HUES64 (cell line): ENCODE measurements around the gene CCRL2.

Source experiments
- H3K27ac ChIP-seq: 2 replicates; pipeline ENCODE4 v1.7.0; 2013; ENCODE audit warnings: low read depth, low read length, inconsistent platforms
- H3K27me3 ChIP-seq: 2 replicates; pipeline ENCODE4 v1.6.1; 2013; ENCODE audit warnings: mild to moderate bottlenecking, low read length; ENCODE audit not compliant: insufficient read depth
- H3K36me3 ChIP-seq: 2 replicates; pipeline ENCODE4 v1.6.1; 2013; ENCODE audit warnings: mild to moderate bottlenecking, low read length; ENCODE audit not compliant: insufficient read depth
- H3K4me1 ChIP-seq: 2 replicates; pipeline ENCODE4 v1.6.1; 2013; ENCODE audit warnings: mild to moderate bottlenecking, low read length, moderate library complexity; ENCODE audit not compliant: insufficient read depth
- H3K4me3 ChIP-seq: 2 replicates; pipeline ENCODE4 v1.5.1; 2013; ENCODE audit warnings: mild to moderate bottlenecking, low read length, moderate library complexity
- H3K9ac ChIP-seq: 2 replicates; pipeline ENCODE4 v1.6.1; 2013; ENCODE audit warnings: mild to moderate bottlenecking, low read depth, low read length
- H3K9me3 ChIP-seq: 2 replicates; pipeline ENCODE4 v1.6.1; 2013; ENCODE audit warnings: low read depth, low read length; ENCODE audit not compliant: insufficient read depth
- WGBS: fragments of 150-250, 120-280 bp; methylation state at CpG from one replicate; pipeline ENCODE4 v1.1.7; 2013; ENCODE audit warnings: missing lambda C conversion rate; 5-methylcytosine and 5-hydroxymethylcytosine counted together

Gene CCRL2

DNA sequence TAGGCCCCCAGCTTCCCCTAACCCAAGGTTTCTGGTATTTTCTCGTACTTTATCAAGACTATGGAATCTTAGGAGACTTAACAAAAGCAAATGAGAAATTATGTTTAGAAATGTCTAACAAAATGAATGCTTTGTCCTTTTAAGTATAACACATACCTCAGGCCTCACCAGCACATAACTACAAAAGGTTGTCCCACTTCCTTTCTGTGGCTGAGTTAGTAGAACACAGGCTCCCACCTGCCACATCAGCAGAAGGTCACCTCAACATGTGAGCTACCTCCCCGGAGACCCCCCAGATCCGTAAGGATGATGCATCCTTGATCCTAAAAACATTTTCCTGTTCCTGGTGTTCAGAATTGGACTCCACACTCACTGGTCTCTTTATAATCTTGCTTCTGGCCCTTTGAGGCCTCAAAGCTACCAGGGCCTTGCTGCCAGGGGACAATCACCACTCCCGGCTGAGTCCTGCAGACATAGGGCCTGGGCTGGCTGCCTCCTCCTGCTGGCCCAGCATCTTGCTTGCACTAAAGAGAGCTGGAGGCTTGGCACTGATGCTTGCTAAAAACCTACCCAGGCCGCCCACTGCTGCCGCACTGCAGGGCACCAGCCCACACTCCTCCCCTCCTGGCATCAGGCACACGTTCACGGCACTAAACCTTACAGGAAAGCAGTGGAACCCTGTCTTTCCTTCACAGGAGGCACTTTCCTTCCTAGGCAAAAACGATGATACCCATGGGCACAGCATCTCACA, 2.9 kb downstream of the CCRL2 start:
- 94% methylated on average over 9 of the region's 9 CpGs for WGBS
- Histone ChIP-seq H3K9ac (no peak overlapping the region), H3K4me1 (no peaks in the 10 kb centered on the region)

DNA sequence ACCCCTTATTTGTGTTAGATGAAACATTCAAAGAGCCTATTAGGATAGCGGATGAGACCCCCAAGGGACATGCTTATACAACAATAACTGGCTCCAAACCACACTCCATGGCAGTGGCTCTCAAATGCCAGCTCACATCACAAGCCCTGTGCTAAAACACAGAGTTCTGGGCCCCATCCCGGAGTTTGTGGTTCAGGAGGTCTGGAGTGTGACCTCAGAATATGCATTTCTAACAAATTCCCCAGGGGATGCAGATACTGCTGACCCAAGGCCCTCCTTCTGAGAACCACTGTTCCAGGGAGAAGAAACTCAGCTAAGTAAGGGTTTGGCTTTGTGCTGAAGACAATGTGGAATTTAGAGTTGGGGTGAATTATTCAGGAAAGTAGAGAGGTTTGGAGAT, 3.6 kb downstream of the CCRL2 start:
- Histone ChIP-seq H3K9me3 (no peaks in the 10 kb centered on the region), H3K9ac (no peak overlapping the region), H3K4me3 (no peak overlapping the region), H3K4me1 (no peaks in the 10 kb centered on the region), H3K27ac (no peak overlapping the region), H3K27me3 (no peaks in the 10 kb centered on the region), H3K36me3 (no peaks in the 10 kb centered on the region)
- WGBS: 83% methylated on average over 2 of the region's 2 CpGs

More for the DNA sequence above, 2.9 kb downstream of the CCRL2 start:
- Histone ChIP-seq H3K4me3 (no peak overlapping the region), H3K27ac (no peak overlapping the region), H3K9me3 (no peaks in the 10 kb centered on the region), H3K36me3 (no peaks in the 10 kb centered on the region), H3K27me3 (no peaks in the 10 kb centered on the region)

DNA sequence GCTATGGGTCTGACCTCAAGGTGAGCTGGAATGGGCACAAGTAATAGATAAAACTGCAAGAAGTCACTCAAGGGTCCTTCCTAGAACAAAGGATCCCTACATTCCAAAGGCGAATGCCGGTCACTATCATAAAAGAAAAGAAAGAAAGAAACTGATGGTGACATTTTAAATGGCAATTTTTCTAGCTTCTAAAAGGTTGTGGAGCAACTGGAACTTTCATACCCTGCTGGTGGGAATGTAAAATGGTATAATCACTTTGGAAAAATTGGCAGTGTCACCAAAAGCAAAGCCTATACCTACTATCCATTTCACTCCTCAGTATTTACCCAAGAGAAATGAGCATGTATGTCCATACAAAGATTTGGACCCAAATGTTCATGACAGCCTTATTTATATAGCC, 4.2 kb downstream of the CCRL2 start:
- H3K9me3 ChIP-seq: no peaks in the 10 kb centered on the region
- no peaks in the 10 kb centered on the region for H3K27me3 ChIP-seq
- WGBS: 90% methylated on average over 2 of the region's 2 CpGs
- no peak overlapping the region for H3K27ac ChIP-seq
- H3K36me3 ChIP-seq: no peaks in the 10 kb centered on the region
- H3K9ac ChIP-seq: no peak overlapping the region
- no peaks in the 10 kb centered on the region for H3K4me1 ChIP-seq
- no peak overlapping the region for H3K4me3 ChIP-seq

DNA sequence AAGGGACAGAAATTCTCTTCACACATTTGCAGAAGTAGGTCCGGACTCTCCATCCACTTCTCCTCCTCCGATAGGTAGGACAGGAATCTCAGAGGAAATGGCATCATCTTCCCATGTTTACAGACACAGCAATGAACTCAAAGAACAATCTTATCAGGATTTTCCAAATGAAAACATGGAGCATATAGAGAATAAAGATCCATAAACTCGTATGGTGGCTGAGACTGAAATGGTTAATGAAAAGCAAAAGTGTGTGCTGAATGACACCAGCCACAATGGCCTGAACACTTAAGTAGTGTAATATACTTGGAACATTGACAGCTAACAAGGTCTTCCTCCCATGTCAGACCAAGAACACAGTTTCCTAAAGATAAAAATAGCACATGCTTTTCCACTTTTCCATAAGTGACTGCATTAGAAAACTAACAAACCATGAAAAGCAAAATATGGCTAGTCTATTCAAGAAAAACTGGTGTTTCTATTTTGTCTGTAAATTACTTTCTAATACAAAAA, 5.8 kb downstream of the CCRL2 start:
- Histone ChIP-seq H3K9me3 (no peaks in the 10 kb centered on the region), H3K27ac (no peak overlapping the region), H3K36me3 (no peaks in the 10 kb centered on the region), H3K4me1 (no peaks in the 10 kb centered on the region), H3K27me3 (no peaks in the 10 kb centered on the region), H3K9ac (no peak overlapping the region), H3K4me3 (no peak overlapping the region)
- 88% methylated on average over 3 of the region's 3 CpGs for WGBS

DNA sequence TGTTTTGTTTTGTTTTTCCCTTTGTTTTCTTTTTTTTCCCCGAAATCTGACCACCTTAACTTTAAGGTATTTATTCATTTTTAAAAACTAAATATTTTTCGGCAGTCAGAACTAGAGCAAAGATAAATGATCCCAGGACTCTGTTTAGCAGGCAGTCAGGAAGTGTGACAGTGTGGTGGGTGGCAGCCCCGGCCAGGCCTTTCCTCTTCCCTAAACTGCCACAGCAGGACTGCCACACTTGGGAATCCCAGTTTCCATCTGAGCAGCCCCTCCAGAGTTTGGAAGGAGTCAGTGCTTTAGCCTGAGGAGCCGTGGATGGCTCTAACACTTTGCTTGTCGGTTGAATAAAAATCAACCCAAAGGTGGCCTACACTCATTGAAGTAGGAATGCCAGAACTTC, 6.9 kb downstream of the CCRL2 start:
- Histone ChIP-seq H3K4me1 (no peaks in the 10 kb centered on the region), H3K9me3 (no peaks in the 10 kb centered on the region), H3K9ac (no peak overlapping the region), H3K27ac (no peak overlapping the region), H3K4me3 (no peak overlapping the region), H3K36me3 (no peaks in the 10 kb centered on the region), H3K27me3 (no peaks in the 10 kb centered on the region)
- WGBS: 84% methylated on average over 3 of the region's 5 CpGs

DNA sequence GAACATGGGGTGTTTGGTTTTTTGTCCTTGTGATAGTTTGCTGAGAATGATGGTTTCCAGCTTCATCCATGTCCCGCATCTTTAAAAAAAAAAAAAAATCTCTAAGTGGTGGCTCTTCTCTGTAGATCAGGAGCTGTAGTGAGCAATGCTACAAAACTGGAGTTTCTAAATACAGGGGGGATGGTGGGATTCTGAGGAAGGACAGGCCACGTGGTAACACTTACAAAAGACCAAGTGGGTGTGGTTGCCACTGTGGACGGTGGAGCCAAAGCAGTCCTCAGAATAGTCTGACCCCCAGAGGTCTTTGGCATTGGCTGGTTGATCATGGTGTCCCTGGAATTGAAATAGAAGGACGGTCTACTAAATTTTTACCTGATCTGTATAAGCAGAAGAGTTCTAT, 7.7 kb downstream of the CCRL2 start:
- no peak overlapping the region for H3K9ac ChIP-seq

DNA sequence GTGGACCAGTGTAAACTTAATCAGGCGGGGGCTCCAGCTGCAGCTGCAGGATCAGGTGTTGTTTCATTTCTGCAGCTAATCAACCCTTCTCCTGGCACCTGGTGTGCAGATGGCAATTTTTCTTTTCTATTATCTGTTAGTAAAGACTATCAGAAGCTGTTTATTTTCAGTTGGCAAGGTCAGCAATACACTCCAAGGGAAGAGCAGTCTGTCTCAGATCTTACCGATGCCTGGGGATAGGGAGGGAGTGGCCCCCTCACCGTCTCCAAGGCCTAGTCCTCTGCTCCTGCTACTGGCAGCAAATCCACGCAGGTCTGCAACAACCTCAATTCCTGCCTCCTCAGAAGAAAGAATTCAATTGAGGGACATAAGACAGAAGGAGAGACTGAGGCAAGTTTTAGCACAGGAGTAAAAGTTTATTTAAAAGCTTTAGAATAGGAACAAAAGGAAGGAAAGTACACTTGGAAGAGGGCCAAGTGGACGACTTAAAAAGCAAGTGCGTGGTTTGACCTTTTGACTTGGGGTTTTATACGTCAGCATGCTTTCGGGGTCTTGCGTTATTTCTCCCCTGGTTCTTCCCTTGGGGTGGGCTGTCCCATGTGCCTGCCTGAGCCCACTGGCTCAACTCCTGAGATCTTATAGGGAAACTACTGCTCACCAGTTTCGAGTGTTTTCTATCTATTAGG, 9.2 kb downstream of the CCRL2 start:
- H3K4me3 ChIP-seq: no peak overlapping the region
- H3K27ac ChIP-seq: no peak overlapping the region
- H3K36me3 ChIP-seq: no peaks in the 10 kb centered on the region
- H3K9ac ChIP-seq: no peak overlapping the region
- no peaks in the 10 kb centered on the region for H3K9me3 ChIP-seq
- no peaks in the 10 kb centered on the region for H3K27me3 ChIP-seq
- 89% methylated on average over 10 of the region's 10 CpGs for WGBS
- H3K4me1 ChIP-seq: no peaks in the 10 kb centered on the region

More for the DNA sequence above, 7.7 kb downstream of the CCRL2 start:
- Histone ChIP-seq H3K36me3 (no peaks in the 10 kb centered on the region), H3K27ac (no peak overlapping the region), H3K9me3 (no peaks in the 10 kb centered on the region), H3K4me1 (no peaks in the 10 kb centered on the region), H3K27me3 (no peaks in the 10 kb centered on the region), H3K4me3 (no peak overlapping the region)
- 90% methylated on average over 4 of the region's 4 CpGs for WGBS

DNA sequence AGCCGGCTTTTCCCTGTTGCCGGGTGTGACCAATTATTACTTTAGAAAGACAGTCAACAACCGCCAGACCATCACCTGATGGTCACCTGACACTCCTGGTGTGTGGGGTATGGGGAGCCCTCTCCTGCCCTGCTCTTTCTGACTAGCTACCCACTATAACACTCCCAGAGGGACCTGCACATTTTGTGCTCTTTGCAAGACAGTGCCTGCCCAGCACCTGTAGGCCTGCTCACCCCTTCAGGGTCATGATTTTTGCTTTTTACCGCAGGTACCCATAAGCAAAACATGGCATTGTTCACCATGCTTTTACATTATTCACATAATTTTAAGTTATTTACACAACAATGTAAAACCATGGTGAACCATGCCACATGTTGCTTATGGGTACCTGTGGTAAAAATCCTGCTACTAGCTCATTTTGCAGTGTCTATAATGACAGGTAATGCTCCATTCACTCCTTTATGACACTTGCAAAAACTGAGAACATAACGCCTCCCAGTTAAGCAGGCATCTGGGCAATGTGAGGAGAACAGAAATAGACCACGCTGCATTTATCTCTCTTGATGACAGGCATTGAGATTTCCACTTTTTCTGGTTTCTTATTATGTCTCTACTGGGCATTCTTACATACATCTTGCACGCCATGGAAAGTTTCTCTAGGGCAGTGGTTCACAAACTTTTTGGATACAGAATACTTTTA, 9.9 kb downstream of the CCRL2 start:
- H3K4me3 ChIP-seq: no peak overlapping the region
- no peak overlapping the region for H3K9ac ChIP-seq
- H3K9me3 ChIP-seq: no peaks in the 10 kb centered on the region
- H3K27me3 ChIP-seq: no peaks in the 10 kb centered on the region
- no peaks in the 10 kb centered on the region for H3K4me1 ChIP-seq
- H3K27ac ChIP-seq: no peak overlapping the region
- H3K36me3 ChIP-seq: no peaks in the 10 kb centered on the region
- WGBS: 94% methylated on average over 6 of the region's 7 CpGs

DNA sequence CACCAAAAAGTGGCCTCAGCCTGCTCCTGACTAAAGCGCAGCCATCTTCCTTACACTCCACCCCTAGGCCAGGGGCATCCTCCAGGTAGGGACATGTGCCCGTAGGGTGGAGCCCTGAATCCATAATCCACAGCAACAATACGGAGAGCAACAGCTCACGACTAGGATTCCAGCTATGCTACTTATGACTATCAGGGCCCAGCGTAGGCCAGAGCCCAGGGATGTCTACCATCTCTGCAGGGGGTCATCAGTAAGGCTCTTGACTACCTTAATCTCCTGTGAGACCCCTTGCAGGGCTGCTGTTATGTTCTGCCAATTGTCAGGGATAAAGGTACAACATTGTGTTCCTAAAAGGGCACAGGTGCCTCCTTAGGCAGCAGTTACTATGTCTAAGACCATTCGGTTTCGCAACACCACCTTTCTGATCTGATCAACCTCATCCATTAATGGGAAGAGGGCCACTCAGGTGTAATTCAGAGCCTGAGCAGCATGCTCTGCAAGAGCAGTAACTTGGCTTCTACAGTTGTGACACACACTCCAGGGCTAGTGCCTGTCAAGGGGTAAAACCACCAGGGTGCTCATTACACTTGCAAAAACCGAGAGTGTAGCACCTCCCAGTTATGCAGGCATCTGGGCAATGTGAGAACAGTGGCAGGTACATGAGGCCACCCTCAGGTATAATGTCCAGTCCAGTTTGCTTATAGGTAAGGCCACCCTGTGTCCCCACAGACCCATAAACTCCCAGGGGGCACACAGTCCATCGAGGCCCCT, 11.0 kb downstream of the CCRL2 start:
- no peaks in the 10 kb centered on the region for H3K4me1 ChIP-seq
- H3K27me3 ChIP-seq: no peaks in the 10 kb centered on the region
- no peaks in the 10 kb centered on the region for H3K36me3 ChIP-seq
- no peak overlapping the region for H3K27ac ChIP-seq
- H3K9me3 ChIP-seq: no peaks in the 10 kb centered on the region
- no peak overlapping the region for H3K9ac ChIP-seq
- H3K4me3 ChIP-seq: no peak overlapping the region
- 80% methylated on average over 9 of the region's 9 CpGs for WGBS

DNA sequence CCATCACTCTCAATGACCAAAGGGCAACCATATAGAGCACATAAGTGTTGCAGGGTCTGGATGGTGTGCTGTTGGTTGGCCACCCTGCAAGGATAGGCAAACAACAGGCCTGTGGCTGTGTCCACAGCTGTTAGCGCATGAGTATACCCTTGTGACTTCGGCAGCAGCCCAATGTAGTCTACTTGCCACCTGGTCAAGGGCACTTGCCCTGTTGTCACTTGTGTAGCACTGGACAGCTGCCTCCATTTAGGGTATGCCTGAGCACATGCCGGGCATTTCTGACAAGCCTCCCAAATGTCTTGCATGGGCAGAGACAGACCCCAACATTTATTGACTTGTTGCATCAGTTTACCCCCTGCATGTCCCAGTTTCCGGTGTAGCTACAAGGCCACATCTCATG, 12.8 kb downstream of the CCRL2 start:
- no peaks in the 10 kb centered on the region for H3K36me3 ChIP-seq
- H3K9ac ChIP-seq: no peak overlapping the region
- H3K4me3 ChIP-seq: no peak overlapping the region
- no peaks in the 10 kb centered on the region for H3K9me3 ChIP-seq
- H3K27me3 ChIP-seq: no peaks in the 10 kb centered on the region
- no peak overlapping the region for H3K27ac ChIP-seq
- 96% methylated on average over 4 of the region's 4 CpGs for WGBS
- H3K4me1 ChIP-seq: no peaks in the 10 kb centered on the region

DNA sequence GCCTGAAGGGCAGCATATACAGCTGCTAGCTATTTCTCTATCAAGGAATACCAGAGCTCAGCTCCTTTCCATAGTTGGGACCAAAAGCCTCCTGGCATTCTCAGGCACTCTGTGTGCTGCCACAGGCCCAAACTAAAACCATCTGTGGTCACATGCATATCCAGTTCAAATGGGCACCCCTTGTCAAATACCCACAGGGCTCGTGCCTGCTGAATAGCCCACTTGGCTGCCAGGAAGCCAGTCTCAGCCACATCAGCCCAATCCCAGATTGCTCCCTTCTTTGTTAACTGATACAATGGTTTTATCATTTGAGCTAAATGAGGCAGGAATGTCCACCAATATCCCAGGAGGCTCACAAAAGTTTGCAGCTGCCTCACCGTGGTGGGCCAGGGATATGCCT, 13.9 kb downstream of the CCRL2 start:
- WGBS: 93% methylated on average over 2 of the region's 2 CpGs
- no peaks in the 10 kb centered on the region for H3K9me3 ChIP-seq
- H3K27ac ChIP-seq: no peak overlapping the region

More for the DNA sequence above, 13.9 kb downstream of the CCRL2 start:
- Histone ChIP-seq H3K36me3 (no peaks in the 10 kb centered on the region), H3K27me3 (no peaks in the 10 kb centered on the region), H3K9ac (no peak overlapping the region), H3K4me1 (no peaks in the 10 kb centered on the region), H3K4me3 (no peak overlapping the region)
